Measurements from ENCODE around the gene ACTR6. TPM values are rescaled to one million over a fixed set of nuclear protein-coding genes. Genes with fewer than 3 reads are reported as not detected.

Gene ACTR6
- total and polyA plus RNA-seq, 10 of the 15 experiments (the other 5 are each of a cell fraction or from before 2014, with no cell fraction given): 17.4 to 62.4 (median 40.5) TPM

DNA sequence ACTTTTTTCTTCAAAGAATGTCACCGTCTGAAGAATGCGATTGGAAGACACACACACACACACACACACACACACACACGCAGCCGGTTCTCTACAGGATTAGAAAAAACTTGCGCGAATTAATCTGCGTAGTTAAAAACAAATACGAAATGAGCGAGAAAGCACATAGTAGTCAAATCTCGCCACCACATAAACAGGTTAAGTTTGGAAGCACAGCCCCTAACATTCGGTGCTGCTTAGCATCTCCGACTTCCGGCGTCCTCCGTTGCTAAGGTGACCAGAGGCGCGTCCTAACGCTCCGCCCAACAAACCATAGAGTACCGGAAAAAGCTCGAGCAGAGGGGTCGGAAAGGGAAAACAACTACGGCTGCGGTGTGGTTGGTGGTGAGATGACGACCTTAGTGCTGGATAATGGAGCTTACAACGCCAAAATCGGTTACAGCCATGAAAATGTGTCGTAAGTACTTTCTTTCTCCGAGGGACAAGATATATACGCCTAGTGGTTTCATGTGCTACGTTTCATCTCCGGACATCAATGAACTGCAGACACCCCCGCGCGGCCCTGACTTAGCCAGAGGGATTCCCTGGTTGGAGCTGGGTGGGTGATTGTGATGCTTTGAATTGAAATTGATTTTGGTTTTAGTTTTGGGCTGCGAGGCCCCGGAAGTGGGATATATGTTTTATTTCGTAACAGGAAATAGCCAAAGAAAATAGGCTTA, at the start of gene ACTR6 (continued):
- TF ChIP-seq RAD21 (IDR thresholded peaks at IDR 0.05; ENCODE audit: insufficient read depth, low read depth, low read length) (no peak), CHD1 (IDR thresholded peaks at IDR 0.05; ENCODE audit: low read depth, low read length) (no peak), POU2F2 (IDR thresholded peaks at IDR 0.05; ENCODE audit: borderline replicate concordance, low read depth, low read length) (peak; percentile 41; the same call in 2 of the 3 replicates), ZZZ3 (IDR thresholded peaks at IDR 0.05; ENCODE audit: control insufficient read depth, insufficient read length, low read depth) (no peak), NFYA (IDR thresholded peaks at IDR 0.05; ENCODE audit: borderline replicate concordance, low read depth, low read length) (no peak), FOXM1 (IDR thresholded peaks at IDR 0.05; ENCODE audit: low read depth, low read length) (peak; percentile 20; the same call in 1 of the 2 replicates), EP300 (IDR thresholded peaks at IDR 0.05; ENCODE audit: borderline replicate concordance in 1 of 2, control insufficient read depth in 1 of 2, low read depth in 2 of 2, low read length in 2 of 2) (peak in 1 of 2 experiments; percentile 2; a peak in 1 of 4 replicates), SMARCA5 (IDR thresholded peaks at IDR 0.05) (peak; percentile 51; the same call in 1 of the 2 replicates), ZBED1 (IDR thresholded peaks at IDR 0.05; ENCODE audit: borderline replicate concordance) (no peak), BCL11A (IDR thresholded peaks at IDR 0.05; ENCODE audit: low read depth, low read length) (no peak), ZNF207 (IDR thresholded peaks at IDR 0.05; ENCODE audit: borderline replicate concordance) (peak; percentile 85; the same call in 1 of the 2 replicates), MTA3 (IDR thresholded peaks at IDR 0.05; ENCODE audit: borderline replicate concordance, low read length) (no peak), CREM (IDR thresholded peaks at IDR 0.05; ENCODE audit: low read depth) (peak; percentile 85), SMAD5 (IDR thresholded peaks at IDR 0.05; ENCODE audit: low read depth) (peak; percentile 56)
- TF ChIP-seq, protein P1, sequence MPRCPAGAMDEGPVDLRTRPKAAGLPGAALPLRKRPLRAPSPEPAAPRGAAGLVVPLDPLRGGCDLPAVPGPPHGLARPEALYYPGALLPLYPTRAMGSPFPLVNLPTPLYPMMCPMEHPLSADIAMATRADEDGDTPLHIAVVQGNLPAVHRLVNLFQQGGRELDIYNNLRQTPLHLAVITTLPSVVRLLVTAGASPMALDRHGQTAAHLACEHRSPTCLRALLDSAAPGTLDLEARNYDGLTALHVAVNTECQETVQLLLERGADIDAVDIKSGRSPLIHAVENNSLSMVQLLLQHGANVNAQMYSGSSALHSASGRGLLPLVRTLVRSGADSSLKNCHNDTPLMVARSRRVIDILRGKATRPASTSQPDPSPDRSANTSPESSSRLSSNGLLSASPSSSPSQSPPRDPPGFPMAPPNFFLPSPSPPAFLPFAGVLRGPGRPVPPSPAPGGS (IDR thresholded peaks at IDR 0.05; ENCODE audit: borderline replicate concordance, insufficient read depth, low read depth, low read length, poor library complexity, severe bottlenecking): no peak
- TF ChIP-seq, protein P2, sequence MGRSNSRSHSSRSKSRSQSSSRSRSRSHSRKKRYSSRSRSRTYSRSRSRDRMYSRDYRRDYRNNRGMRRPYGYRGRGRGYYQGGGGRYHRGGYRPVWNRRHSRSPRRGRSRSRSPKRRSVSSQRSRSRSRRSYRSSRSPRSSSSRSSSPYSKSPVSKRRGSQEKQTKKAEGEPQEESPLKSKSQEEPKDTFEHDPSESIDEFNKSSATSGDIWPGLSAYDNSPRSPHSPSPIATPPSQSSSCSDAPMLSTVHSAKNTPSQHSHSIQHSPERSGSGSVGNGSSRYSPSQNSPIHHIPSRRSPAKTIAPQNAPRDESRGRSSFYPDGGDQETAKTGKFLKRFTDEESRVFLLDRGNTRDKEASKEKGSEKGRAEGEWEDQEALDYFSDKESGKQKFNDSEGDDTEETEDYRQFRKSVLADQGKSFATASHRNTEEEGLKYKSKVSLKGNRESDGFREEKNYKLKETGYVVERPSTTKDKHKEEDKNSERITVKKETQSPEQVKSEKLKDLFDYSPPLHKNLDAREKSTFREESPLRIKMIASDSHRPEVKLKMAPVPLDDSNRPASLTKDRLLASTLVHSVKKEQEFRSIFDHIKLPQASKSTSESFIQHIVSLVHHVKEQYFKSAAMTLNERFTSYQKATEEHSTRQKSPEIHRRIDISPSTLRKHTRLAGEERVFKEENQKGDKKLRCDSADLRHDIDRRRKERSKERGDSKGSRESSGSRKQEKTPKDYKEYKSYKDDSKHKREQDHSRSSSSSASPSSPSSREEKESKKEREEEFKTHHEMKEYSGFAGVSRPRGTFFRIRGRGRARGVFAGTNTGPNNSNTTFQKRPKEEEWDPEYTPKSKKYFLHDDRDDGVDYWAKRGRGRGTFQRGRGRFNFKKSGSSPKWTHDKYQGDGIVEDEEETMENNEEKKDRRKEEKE (IDR thresholded peaks at IDR 0.05): no peak
- TF ChIP-seq, protein P3, sequence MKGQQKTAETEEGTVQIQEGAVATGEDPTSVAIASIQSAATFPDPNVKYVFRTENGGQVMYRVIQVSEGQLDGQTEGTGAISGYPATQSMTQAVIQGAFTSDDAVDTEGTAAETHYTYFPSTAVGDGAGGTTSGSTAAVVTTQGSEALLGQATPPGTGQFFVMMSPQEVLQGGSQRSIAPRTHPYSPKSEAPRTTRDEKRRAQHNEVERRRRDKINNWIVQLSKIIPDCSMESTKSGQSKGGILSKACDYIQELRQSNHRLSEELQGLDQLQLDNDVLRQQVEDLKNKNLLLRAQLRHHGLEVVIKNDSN (IDR thresholded peaks at IDR 0.05; ENCODE audit: borderline replicate concordance, extremely low read length, insufficient read depth, low read depth, low read length): no peak
- TF ChIP-seq, protein P4, sequence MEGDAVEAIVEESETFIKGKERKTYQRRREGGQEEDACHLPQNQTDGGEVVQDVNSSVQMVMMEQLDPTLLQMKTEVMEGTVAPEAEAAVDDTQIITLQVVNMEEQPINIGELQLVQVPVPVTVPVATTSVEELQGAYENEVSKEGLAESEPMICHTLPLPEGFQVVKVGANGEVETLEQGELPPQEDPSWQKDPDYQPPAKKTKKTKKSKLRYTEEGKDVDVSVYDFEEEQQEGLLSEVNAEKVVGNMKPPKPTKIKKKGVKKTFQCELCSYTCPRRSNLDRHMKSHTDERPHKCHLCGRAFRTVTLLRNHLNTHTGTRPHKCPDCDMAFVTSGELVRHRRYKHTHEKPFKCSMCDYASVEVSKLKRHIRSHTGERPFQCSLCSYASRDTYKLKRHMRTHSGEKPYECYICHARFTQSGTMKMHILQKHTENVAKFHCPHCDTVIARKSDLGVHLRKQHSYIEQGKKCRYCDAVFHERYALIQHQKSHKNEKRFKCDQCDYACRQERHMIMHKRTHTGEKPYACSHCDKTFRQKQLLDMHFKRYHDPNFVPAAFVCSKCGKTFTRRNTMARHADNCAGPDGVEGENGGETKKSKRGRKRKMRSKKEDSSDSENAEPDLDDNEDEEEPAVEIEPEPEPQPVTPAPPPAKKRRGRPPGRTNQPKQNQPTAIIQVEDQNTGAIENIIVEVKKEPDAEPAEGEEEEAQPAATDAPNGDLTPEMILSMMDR (IDR thresholded peaks at IDR 0.05 in 2 of 3, conservative IDR thresholded peaks at IDR 0.05 in 1 of 3; ENCODE audit: control insufficient read depth in 2 of 3, extremely low read depth in 1 of 3, insufficient read depth in 1 of 3, low read depth in 3 of 3, low read length in 3 of 3): no peak

Data from GM12878 (cell line).